ENCODE measurements around the gene PTPRG. TPM values are rescaled to one million over a fixed set of nuclear protein-coding genes. Genes with fewer than 3 reads are reported as not detected.

PTPRG gene
- total and polyA plus RNA-seq, 4 donors = 3.6 to 35.6 (median 8.1) TPM

DNA sequence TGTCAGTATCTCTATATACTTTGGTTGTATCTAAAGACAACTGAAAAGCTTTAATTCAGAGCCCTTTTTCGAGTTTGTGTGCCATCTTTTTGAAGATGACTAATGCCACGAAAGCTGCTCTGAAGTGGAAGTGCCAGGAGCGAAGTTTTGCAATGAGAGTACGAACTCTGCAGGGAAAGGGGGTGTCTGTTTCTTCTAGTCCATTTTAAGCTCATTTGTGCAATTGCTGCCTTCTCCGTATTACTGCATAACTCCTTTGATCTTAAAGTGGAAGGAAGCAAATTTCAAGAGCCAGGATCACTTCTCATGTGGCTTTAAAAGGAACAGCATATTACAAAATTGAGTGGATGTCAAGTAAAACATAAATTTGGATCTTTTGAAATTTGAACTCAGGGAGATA lies 566.7 kb downstream of the PTPRG start:
- 87% methylated on average over 5 of the region's 5 CpGs for WGBS
- Histone ChIP-seq H3K4me3 (ENCODE audit: low read depth in 1 of 3, low read length in 3 of 3) (no peak overlapping the region), H3K9me3 (ENCODE audit: control insufficient read depth in 4 of 4, low read length in 3 of 4) (no peaks in the 10 kb centered on the region), H3K27ac (ENCODE audit: low read depth in 1 of 2, low read length in 2 of 2) (no peak overlapping the region), H3K4me1 (ENCODE audit: control insufficient read depth in 4 of 4, insufficient read depth in 4 of 4, low read length in 3 of 4) (no peaks in the 10 kb centered on the region), H3K27me3 (ENCODE audit: control insufficient read depth in 4 of 4, insufficient read depth in 4 of 4, low read length in 3 of 4) (no peaks in the 10 kb centered on the region), H3K36me3 (ENCODE audit: control insufficient read depth in 4 of 4, insufficient read depth in 3 of 4, low read depth in 1 of 4, low read length in 3 of 4) (no peaks in the 10 kb centered on the region), H3K9ac (ENCODE audit: low read depth in 1 of 2, low read length in 2 of 2) (no peak overlapping the region)
- DNase-seq (ENCODE audit: low spot score) = no peak
- TF ChIP-seq RAD21 (IDR thresholded peaks at IDR 0.05) (no peak), TAF1 (conservative IDR thresholded peaks at IDR 0.05) (no peak)
- TF ChIP-seq, protein P1, sequence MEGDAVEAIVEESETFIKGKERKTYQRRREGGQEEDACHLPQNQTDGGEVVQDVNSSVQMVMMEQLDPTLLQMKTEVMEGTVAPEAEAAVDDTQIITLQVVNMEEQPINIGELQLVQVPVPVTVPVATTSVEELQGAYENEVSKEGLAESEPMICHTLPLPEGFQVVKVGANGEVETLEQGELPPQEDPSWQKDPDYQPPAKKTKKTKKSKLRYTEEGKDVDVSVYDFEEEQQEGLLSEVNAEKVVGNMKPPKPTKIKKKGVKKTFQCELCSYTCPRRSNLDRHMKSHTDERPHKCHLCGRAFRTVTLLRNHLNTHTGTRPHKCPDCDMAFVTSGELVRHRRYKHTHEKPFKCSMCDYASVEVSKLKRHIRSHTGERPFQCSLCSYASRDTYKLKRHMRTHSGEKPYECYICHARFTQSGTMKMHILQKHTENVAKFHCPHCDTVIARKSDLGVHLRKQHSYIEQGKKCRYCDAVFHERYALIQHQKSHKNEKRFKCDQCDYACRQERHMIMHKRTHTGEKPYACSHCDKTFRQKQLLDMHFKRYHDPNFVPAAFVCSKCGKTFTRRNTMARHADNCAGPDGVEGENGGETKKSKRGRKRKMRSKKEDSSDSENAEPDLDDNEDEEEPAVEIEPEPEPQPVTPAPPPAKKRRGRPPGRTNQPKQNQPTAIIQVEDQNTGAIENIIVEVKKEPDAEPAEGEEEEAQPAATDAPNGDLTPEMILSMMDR (IDR thresholded peaks at IDR 0.05; ENCODE audit: low read depth, low read length, missing input control) = no peak

DNA sequence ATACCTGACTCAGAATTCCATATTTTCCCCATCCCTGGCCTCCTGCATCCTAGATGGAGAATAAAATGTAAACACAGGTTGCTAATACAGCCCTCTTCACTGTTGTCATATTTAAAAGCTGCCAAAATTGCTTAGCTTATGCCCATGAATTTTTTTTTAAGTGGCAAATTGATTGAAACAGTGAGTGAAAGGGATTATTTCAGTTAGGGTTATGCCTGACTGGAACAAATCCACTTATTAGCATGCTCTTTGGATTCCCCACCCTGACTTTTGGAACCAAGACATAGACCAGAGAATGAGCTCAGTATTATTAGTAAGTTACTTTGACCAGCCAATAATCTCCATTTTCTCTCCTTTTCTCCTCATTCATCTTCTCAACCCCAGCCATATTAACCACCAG lies 567.3 kb downstream of the PTPRG start:
- Histone ChIP-seq H3K4me1 (ENCODE audit: control insufficient read depth in 4 of 4, insufficient read depth in 4 of 4, low read length in 3 of 4) (no peaks in the 10 kb centered on the region), H3K36me3 (ENCODE audit: control insufficient read depth in 4 of 4, insufficient read depth in 3 of 4, low read depth in 1 of 4, low read length in 3 of 4) (no peaks in the 10 kb centered on the region), H3K9ac (ENCODE audit: low read depth in 1 of 2, low read length in 2 of 2) (no peak overlapping the region), H3K27ac (ENCODE audit: low read depth in 1 of 2, low read length in 2 of 2) (no peak overlapping the region), H3K9me3 (ENCODE audit: control insufficient read depth in 4 of 4, low read length in 3 of 4) (no peaks in the 10 kb centered on the region), H3K27me3 (ENCODE audit: control insufficient read depth in 4 of 4, insufficient read depth in 4 of 4, low read length in 3 of 4) (no peaks in the 10 kb centered on the region), H3K4me3 (ENCODE audit: low read depth in 1 of 3, low read length in 3 of 3) (no peak overlapping the region)
- TF ChIP-seq RAD21 (IDR thresholded peaks at IDR 0.05) (no peak), FOXA2 (IDR thresholded peaks at IDR 0.05) (no peak), FOXA1 (IDR thresholded peaks at IDR 0.05) (no peak), HNF4G (IDR thresholded peaks at IDR 0.05) (no peak), GABPA (IDR thresholded peaks at IDR 0.05 in 1 of 2, conservative IDR thresholded peaks at IDR 0.05 in 1 of 2) (no peak), RXRA (IDR thresholded peaks at IDR 0.05) (no peak), NR2F2 (IDR thresholded peaks at IDR 0.05) (no peak), JUND (IDR thresholded peaks at IDR 0.05) (no peak), SP1 (IDR thresholded peaks at IDR 0.05) (no peak), YY1 (IDR thresholded peaks at IDR 0.05) (no peak), EGR1 (IDR thresholded peaks at IDR 0.05; ENCODE audit: low read depth in 2 of 2) (no peak), TAF1 (conservative IDR thresholded peaks at IDR 0.05) (no peak)
- TF ChIP-seq, protein P2, sequence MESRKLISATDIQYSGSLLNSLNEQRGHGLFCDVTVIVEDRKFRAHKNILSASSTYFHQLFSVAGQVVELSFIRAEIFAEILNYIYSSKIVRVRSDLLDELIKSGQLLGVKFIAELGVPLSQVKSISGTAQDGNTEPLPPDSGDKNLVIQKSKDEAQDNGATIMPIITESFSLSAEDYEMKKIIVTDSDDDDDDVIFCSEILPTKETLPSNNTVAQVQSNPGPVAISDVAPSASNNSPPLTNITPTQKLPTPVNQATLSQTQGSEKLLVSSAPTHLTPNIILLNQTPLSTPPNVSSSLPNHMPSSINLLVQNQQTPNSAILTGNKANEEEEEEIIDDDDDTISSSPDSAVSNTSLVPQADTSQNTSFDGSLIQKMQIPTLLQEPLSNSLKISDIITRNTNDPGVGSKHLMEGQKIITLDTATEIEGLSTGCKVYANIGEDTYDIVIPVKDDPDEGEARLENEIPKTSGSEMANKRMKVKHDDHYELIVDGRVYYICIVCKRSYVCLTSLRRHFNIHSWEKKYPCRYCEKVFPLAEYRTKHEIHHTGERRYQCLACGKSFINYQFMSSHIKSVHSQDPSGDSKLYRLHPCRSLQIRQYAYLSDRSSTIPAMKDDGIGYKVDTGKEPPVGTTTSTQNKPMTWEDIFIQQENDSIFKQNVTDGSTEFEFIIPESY (IDR thresholded peaks at IDR 0.05) = no peak
- TF ChIP-seq, protein P3, sequence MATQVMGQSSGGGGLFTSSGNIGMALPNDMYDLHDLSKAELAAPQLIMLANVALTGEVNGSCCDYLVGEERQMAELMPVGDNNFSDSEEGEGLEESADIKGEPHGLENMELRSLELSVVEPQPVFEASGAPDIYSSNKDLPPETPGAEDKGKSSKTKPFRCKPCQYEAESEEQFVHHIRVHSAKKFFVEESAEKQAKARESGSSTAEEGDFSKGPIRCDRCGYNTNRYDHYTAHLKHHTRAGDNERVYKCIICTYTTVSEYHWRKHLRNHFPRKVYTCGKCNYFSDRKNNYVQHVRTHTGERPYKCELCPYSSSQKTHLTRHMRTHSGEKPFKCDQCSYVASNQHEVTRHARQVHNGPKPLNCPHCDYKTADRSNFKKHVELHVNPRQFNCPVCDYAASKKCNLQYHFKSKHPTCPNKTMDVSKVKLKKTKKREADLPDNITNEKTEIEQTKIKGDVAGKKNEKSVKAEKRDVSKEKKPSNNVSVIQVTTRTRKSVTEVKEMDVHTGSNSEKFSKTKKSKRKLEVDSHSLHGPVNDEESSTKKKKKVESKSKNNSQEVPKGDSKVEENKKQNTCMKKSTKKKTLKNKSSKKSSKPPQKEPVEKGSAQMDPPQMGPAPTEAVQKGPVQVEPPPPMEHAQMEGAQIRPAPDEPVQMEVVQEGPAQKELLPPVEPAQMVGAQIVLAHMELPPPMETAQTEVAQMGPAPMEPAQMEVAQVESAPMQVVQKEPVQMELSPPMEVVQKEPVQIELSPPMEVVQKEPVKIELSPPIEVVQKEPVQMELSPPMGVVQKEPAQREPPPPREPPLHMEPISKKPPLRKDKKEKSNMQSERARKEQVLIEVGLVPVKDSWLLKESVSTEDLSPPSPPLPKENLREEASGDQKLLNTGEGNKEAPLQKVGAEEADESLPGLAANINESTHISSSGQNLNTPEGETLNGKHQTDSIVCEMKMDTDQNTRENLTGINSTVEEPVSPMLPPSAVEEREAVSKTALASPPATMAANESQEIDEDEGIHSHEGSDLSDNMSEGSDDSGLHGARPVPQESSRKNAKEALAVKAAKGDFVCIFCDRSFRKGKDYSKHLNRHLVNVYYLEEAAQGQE (IDR thresholded peaks at IDR 0.05) = no peak
- TF ChIP-seq, protein P4, sequence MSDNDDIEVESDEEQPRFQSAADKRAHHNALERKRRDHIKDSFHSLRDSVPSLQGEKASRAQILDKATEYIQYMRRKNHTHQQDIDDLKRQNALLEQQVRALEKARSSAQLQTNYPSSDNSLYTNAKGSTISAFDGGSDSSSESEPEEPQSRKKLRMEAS (IDR thresholded peaks at IDR 0.05) = no peak
- TF ChIP-seq, protein P1 (IDR thresholded peaks at IDR 0.05; ENCODE audit: low read depth, low read length, missing input control) = no peak
- TF ChIP-seq, protein P5, sequence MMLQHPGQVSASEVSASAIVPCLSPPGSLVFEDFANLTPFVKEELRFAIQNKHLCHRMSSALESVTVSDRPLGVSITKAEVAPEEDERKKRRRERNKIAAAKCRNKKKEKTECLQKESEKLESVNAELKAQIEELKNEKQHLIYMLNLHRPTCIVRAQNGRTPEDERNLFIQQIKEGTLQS (IDR thresholded peaks at IDR 0.05) = no peak
- no peak for DNase-seq (ENCODE audit: low spot score)

All from liver (tissue), 9 donors.